PC-9 (cell line): Measurements from ENCODE around the gene PCSK1N. TPM values are rescaled to one million over a fixed set of nuclear protein-coding genes. Genes with fewer than 3 reads are reported as not detected.

ENCODE experiments used
- BruUV-seq: library from RNA; stranded (reverse); fragments of 400-500 nt; replicated peaks from 2 replicates; lab custom pipeline; 2021; lab: Mats Ljungman, UMichigan
- CTCF ChIA-PET: fragments of 300-600 bp; sonication (Branson Sonifier 250); formaldehyde crosslinking; loops from one replicate; lab custom pipeline; 2022; ENCODE audit warnings: antibody characterized with exemption; lab: Charles Lee
- POLR2A ChIA-PET: fragments of 300-600 bp; sonication (Branson Sonifier 250); formaldehyde crosslinking; loops from one replicate; lab custom pipeline; 2022; ENCODE audit warnings: antibody characterized with exemption; ENCODE audit not compliant: unreplicated experiment; lab: Charles Lee
- DNase-seq, 2 experiments: peaks; one replicate each; pipeline versions ENCODE4 v3.0.0 to v3.0.0-alpha.2; 2015 to 2022; ENCODE audit warnings: mixed read lengths in 1 of 2
- H2AFZ ChIP-seq: fragments of 200-600 bp; sonication (generic); 2 replicates; pipeline ENCODE4 v1.8.1; 2017; ENCODE audit warnings: antibody characterized with exemption
- H3F3A ChIP-seq: fragments of 200-600 bp; sonication (generic); 2 replicates; pipeline ENCODE4 v1.8.1; 2017; ENCODE audit warnings: antibody characterized with exemption, mild to moderate bottlenecking, low read depth; ENCODE audit not compliant: insufficient read depth
- H3K27ac ChIP-seq: fragments of 200-600 bp; sonication (generic); 2 replicates; pipeline ENCODE4 v1.6.1; 2016; ENCODE audit warnings: mixed run types
- H3K27me3 ChIP-seq: fragments of 200-600 bp; sonication (generic); 2 replicates; pipeline ENCODE4 v1.6.1; 2016; ENCODE audit warnings: low read depth, mixed run types; ENCODE audit not compliant: insufficient read depth
- H3K36me3 ChIP-seq: fragments of 200-600 bp; sonication (generic); 2 replicates; pipeline ENCODE4 v1.6.1; 2016; ENCODE audit warnings: low read depth, mixed run types
- H3K4me1 ChIP-seq: fragments of 200-600 bp; sonication (generic); replicated peaks from 2 replicates; pipeline ENCODE4 v1.6.1; 2016; ENCODE audit warnings: mixed run types; ENCODE audit not compliant: insufficient read depth
- H3K4me2 ChIP-seq: fragments of 200-600 bp; sonication (generic); 2 replicates; pipeline ENCODE4 v1.6.1; 2017; ENCODE audit warnings: mixed run types
- H3K4me3 ChIP-seq: fragments of 200-600 bp; sonication (generic); 2 replicates; pipeline ENCODE4 v1.6.1; 2016; ENCODE audit warnings: mixed run types
- H3K79me2 ChIP-seq: fragments of 200-600 bp; sonication (generic); 2 replicates; pipeline ENCODE4 v1.6.1; 2017; ENCODE audit warnings: low read depth, mixed run types
- H3K9me2 ChIP-seq: fragments of 200-600 bp; sonication (generic); 2 replicates; pipeline ENCODE4 v1.8.1; 2017; ENCODE audit warnings: mild to moderate bottlenecking; ENCODE audit not compliant: insufficient read depth
- H3K9me3 ChIP-seq: fragments of 200-600 bp; sonication (generic); 2 replicates; pipeline ENCODE4 v1.8.1; 2016; ENCODE audit warnings: low read depth; ENCODE audit not compliant: insufficient read depth
- H4K20me1 ChIP-seq: fragments of 200-600 bp; sonication (generic); 2 replicates; pipeline ENCODE4 v1.8.1; 2017; ENCODE audit not compliant: insufficient read depth
- EZH2 ChIP-seq: fragments of 200-600 bp; sonication (generic); IDR thresholded peaks from 2 replicates; pipeline ENCODE4 v1.8.0; 2017; ENCODE audit warnings: antibody characterized with exemption, low read depth
- intact Hi-C: fragments of 100-400 bp; cut with micrococcal nuclease; formaldehyde crosslinking; loops from one replicate; pipeline ENCODE4 v1.10.0; 2022; ENCODE audit not compliant: unreplicated experiment
- total RNA-seq: library from RNA; stranded (reverse); gene quantifications from 2 replicates; pipeline ENCODE4 v1.2.3, GENCODE V29; 2021
- TF ChIP-seq, protein P1 (sequence below): fragments of 200-600 bp; sonication (generic); conservative IDR thresholded peaks from 2 replicates; pipeline ENCODE4 v1.6.1; 2017; ENCODE audit warnings: mixed run types, antibody characterized with exemption, mild to moderate bottlenecking, moderate library complexity

PCSK1N gene
- total RNA-seq, 1 experiment from 2014 or later, result not detected

DNA sequence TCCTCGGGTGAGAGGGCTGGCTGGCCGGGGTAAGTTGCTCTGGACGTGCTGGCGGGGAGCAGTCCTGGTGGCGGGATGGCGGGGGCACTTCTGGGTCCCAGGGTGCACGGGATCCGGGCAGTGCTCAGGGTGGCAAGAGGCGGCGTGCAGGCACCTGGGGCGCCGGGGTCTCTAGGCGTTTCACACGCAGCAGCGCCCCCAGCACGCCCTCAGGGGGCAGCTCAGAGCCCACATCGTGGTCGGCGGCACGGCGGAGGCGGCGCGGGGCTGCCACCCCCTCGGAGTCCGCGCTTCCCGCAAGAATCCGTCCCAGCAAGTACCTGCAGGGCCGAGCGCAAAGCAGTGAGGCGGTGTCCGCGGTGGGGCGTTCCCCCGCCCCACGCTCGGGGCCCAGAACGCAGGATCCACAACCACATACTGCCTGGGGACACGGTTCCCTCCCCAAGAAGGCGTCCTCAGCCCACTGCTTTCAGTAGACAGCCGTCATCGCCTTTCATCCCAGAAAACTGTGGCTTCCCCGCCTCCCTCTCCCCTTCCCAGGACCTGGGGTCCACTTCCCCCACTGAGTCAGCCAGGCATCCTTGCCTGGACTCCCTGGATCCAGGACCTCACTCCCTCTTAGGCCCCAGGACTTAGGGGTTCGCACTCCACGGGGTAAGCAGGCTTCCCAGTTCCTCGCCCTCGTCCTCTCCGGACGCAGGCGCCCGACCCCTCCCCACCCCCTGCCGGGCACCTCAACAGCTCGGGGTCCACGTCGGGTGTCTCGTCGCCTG, 4.1 kb downstream of the PCSK1N start:
- Histone ChIP-seq H4K20me1 (no peaks in the 10 kb centered on the region), H3K4me3 (no peak overlapping the region), H2AFZ (no peak overlapping the region), H3K36me3 (no peaks in the 10 kb centered on the region), H3K79me2 (no peaks in the 10 kb centered on the region), H3K27ac (no peak overlapping the region), H3K4me2 (no peak overlapping the region), H3K4me1 (no peaks in the 10 kb centered on the region), H3K9me2 (no peaks in the 10 kb centered on the region), H3K27me3 (no peaks in the 10 kb centered on the region), H3F3A (no peaks in the 10 kb centered on the region), H3K9me3 (no peaks in the 10 kb centered on the region)
- ChIA-PET CTCF (no interaction called here), POLR2A (no interaction called here)
- no peak for TF ChIP-seq EZH2
- TF ChIP-seq, protein P1, sequence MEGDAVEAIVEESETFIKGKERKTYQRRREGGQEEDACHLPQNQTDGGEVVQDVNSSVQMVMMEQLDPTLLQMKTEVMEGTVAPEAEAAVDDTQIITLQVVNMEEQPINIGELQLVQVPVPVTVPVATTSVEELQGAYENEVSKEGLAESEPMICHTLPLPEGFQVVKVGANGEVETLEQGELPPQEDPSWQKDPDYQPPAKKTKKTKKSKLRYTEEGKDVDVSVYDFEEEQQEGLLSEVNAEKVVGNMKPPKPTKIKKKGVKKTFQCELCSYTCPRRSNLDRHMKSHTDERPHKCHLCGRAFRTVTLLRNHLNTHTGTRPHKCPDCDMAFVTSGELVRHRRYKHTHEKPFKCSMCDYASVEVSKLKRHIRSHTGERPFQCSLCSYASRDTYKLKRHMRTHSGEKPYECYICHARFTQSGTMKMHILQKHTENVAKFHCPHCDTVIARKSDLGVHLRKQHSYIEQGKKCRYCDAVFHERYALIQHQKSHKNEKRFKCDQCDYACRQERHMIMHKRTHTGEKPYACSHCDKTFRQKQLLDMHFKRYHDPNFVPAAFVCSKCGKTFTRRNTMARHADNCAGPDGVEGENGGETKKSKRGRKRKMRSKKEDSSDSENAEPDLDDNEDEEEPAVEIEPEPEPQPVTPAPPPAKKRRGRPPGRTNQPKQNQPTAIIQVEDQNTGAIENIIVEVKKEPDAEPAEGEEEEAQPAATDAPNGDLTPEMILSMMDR, result no peak
- BruUV-seq, result no TSS peak
- intact Hi-C loops, result no loop called here
- DNase-seq, result no peak

- intact Hi-C loops, result no loop called here
- Histone ChIP-seq H4K20me1 (no peaks in the 10 kb centered on the region), H3F3A (no peaks in the 10 kb centered on the region), H3K4me3 (no peak overlapping the region), H3K79me2 (no peaks in the 10 kb centered on the region), H3K4me1 (no peaks in the 10 kb centered on the region), H3K4me2 (no peak overlapping the region), H3K36me3 (no peaks in the 10 kb centered on the region), H2AFZ (no peak overlapping the region), H3K9me3 (no peaks in the 10 kb centered on the region), H3K9me2 (no peaks in the 10 kb centered on the region), H3K27me3 (no peaks in the 10 kb centered on the region), H3K27ac (no peak overlapping the region)
- DNase-seq, result no peak
- no TSS peak for BruUV-seq
- CTCF ChIA-PET, result no interaction called here
- POLR2A ChIA-PET, result no interaction called here
- TF ChIP-seq, protein P1, result no peak
- no peak for TF ChIP-seq EZH2
These were observed 6.2 kb downstream of the PCSK1N start for GRCh38 chrX:48829016-48829735.

- intact Hi-C loops, result no loop called here
- Histone ChIP-seq H3K79me2 (no peaks in the 10 kb centered on the region), H2AFZ (no peak overlapping the region), H3K36me3 (no peaks in the 10 kb centered on the region), H3K4me2 (no peak overlapping the region), H3K9me3 (no peaks in the 10 kb centered on the region), H3K9me2 (no peaks in the 10 kb centered on the region), H3K4me3 (no peak overlapping the region), H3K27ac (no peak overlapping the region), H3F3A (no peaks in the 10 kb centered on the region), H4K20me1 (no peaks in the 10 kb centered on the region), H3K4me1 (no peaks in the 10 kb centered on the region), H3K27me3 (no peaks in the 10 kb centered on the region)
- BruUV-seq, result no TSS peak
- ChIA-PET CTCF (no interaction called here), POLR2A (no interaction called here)
- DNase-seq, result no peak
- TF ChIP-seq, protein P1, result no peak
- no peak for TF ChIP-seq EZH2
These were observed 7.8 kb downstream of the PCSK1N start for GRCh38 chrX:48827654-48827968.
